Measurements from ENCODE around the gene FNDC3B. TPM values are rescaled to one million over a fixed set of nuclear protein-coding genes. Genes with fewer than 3 reads are reported as not detected.

Gene FNDC3B
- polyA plus RNA-seq, 2 of the 4 experiments (the other 2 are of a cell fraction) = 29.5 to 33.6 TPM

DNA sequence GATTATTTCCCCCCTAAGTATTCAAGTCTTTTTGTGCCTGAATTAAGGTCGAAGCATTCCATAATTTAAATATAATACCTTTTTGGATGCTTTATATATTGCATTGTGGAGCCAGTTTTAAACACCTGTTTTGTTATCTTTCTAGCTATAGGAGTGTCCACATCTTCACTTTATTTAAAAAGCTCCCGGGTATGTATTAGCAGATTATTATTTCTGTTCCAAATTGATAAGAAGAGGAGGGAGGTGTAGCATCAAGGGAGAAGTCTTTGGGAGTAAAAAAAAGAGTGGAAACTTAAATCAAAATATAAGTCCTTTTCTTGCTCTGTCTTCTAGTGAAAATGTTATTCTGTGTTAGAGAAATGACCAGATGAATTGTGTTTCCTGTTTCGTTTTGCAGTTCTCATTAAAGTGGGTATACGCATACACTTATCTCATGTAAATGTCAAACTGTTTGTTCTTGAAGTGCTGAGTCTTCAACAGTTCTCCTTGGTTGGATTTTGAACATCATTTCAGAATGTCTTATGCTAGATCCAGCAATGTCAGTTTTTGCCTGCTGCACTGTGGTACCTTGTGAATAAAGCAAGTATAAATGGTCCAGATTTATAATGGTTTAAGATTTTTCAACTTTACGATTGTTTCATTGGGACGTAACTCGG, 105.8 kb downstream of the FNDC3B start:
- CTCF ChIA-PET = interaction anchor here (0.6 kb wide), 1 partner anchor 187 kb away, joined by 3 read pairs; no protein-coding TSS in a partner anchor
- DNase-seq (ENCODE audit: low read depth in 1 of 2, low spot score in 1 of 2) (no peak), FAIRE-seq (no peak)

DNA sequence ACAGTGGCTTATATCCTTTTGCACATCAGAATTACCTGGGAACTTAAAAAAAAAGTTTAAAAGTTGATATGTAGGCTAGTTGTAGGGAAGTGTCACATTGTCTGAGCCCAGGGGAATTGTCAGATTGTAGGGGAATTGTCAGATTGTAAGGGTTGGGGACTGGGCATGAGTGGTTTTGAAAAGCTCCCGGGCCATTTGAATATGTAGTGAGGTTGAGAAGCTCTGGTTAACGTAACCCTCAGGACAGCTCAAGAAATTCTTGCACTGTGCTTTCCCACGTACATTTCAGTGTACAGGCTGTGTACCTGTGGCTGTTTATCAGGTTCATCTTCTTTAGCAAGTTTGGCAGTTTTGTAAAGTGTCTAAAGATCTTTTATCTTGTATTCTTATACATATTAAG, 107.0 kb downstream of the FNDC3B start:
- TF ChIP-seq NR3C1 (IDR thresholded peaks at IDR 0.05) (no peak), TFCP2L1 (CRISPR knock-in tag; IDR thresholded peaks at IDR 0.05) (no peak), EHMT2 (IDR thresholded peaks at IDR 0.05; ENCODE audit: low read depth) (no peak), MAZ (IDR thresholded peaks at IDR 0.05; ENCODE audit: borderline replicate concordance, low read depth, low read length) (no peak), HOXB13 (CRISPR knock-in tag; IDR thresholded peaks at IDR 0.05; ENCODE audit: low read depth) (no peak), CBX8 (IDR thresholded peaks at IDR 0.05) (no peak), CEBPB (IDR thresholded peaks at IDR 0.05) (no peak), JUN (IDR thresholded peaks at IDR 0.05) (no peak), NPAS2 (CRISPR knock-in tag; IDR thresholded peaks at IDR 0.05; ENCODE audit: borderline replicate concordance) (no peak), CHD4 (IDR thresholded peaks at IDR 0.05; ENCODE audit: borderline replicate concordance) (no peak), ZFP36 (IDR thresholded peaks at IDR 0.05; ENCODE audit: borderline replicate concordance, partially characterized antibody) (no peak), POLR2AphosphoS2 (conservative IDR thresholded peaks at IDR 0.05; ENCODE audit: low read length) (no peak), JUNB (IDR thresholded peaks at IDR 0.05) (no peak), POLR2A (IDR thresholded peaks at IDR 0.05; ENCODE audit: low read length) (no peak)
- 55% methylated on average over 3 of the region's 3 CpGs for WGBS (ENCODE audit: missing lambda C conversion rate)
- peak overlapping the region; percentile 41 to 73; a peak in 5 of 6 replicates for H3K27ac ChIP-seq
- H3K4me1 ChIP-seq = peaks cover 77% of the 10 kb centered on the region
- CTCF ChIA-PET = interaction anchor here (2.3 kb wide), 1 partner anchor 23 kb away, joined by 10 read pairs; no protein-coding TSS in a partner anchor
- no peak for DNase-seq (ENCODE audit: low read depth in 1 of 2, low spot score in 1 of 2)
- POLR2A ChIA-PET = no interaction called here
- H3K4me3 ChIP-seq = no peak overlapping the region
- no peak overlapping the region for H3K4me2 ChIP-seq
- FAIRE-seq = no peak
- no peak for ATAC-seq
- H3K9me3 ChIP-seq = peaks cover 15% of the 10 kb centered on the region; the same call in 2 of the 3 replicates

More for the DNA sequence above, 105.8 kb downstream of the FNDC3B start:
- Histone ChIP-seq H3K4me2 (no peak overlapping the region), H3K27ac (peak overlapping the region; percentile 86 to 98; a peak in 5 of 6 replicates), H3K4me3 (no peak overlapping the region), H3K4me1 (peaks cover 75% of the 10 kb centered on the region), H3K9me3 (peaks cover 15% of the 10 kb centered on the region; the same call in 2 of the 3 replicates)
- POLR2A ChIA-PET = interaction anchor here (0.6 kb wide), 1 partner anchor 22 kb away, joined by 4 read pairs; no protein-coding TSS in a partner anchor
- TF ChIP-seq RAD21 (conservative IDR thresholded peaks at IDR 0.05 in 1 of 2, IDR thresholded peaks at IDR 0.05 in 1 of 2) (no peak), EHF (CRISPR knock-in tag; IDR thresholded peaks at IDR 0.05) (no peak), MAFK (IDR thresholded peaks at IDR 0.05; ENCODE audit: partially characterized antibody) (no peak), ZSCAN20 (CRISPR knock-in tag; IDR thresholded peaks at IDR 0.05) (no peak), BCL3 (IDR thresholded peaks at IDR 0.05) (no peak)
- 93% methylated on average over 7 of the region's 7 CpGs for WGBS (ENCODE audit: missing lambda C conversion rate)
- ATAC-seq = no peak

- Histone ChIP-seq H3K4me3 (no peak overlapping the region), H3K4me2 (no peak overlapping the region), H3K27ac (peak overlapping the region; percentile 18 to 77; a peak in 5 of 6 replicates), H3K9me3 (peaks cover 15% of the 10 kb centered on the region; the same call in 2 of the 3 replicates), H3K4me1 (peaks cover 77% of the 10 kb centered on the region)
- CTCF ChIA-PET = interaction anchor here (0.6 to 2.3 kb wide), 2 partner anchors 22 to 55 kb away, joined by 3 to 10 read pairs; no protein-coding TSS in a partner anchor
- POLR2A ChIA-PET = no interaction called here
- ATAC-seq (no peak), DNase-seq (ENCODE audit: low read depth in 1 of 2, low spot score in 1 of 2) (no peak), FAIRE-seq (no peak)
- 90% methylated on average over 8 of the region's 8 CpGs for WGBS (ENCODE audit: missing lambda C conversion rate)
- TF ChIP-seq HOXA7 (CRISPR knock-in tag; IDR thresholded peaks at IDR 0.05) (no peak), FOSB (CRISPR knock-in tag; IDR thresholded peaks at IDR 0.05) (no peak), MYC (IDR thresholded peaks at IDR 0.05; ENCODE audit: borderline replicate concordance, low read length) (no peak), BHLHE40 (IDR thresholded peaks at IDR 0.05; ENCODE audit: low read depth, low read length) (no peak), TFCP2L1 (CRISPR knock-in tag; IDR thresholded peaks at IDR 0.05) (no peak), HOXB13 (CRISPR knock-in tag; IDR thresholded peaks at IDR 0.05; ENCODE audit: low read depth) (no peak), HES2 (IDR thresholded peaks at IDR 0.05) (no peak), RARB (CRISPR knock-in tag; IDR thresholded peaks at IDR 0.05) (no peak), SMC3 (IDR thresholded peaks at IDR 0.05) (no peak), SREBF2 (IDR thresholded peaks at IDR 0.05) (no peak), POLR2AphosphoS2 (conservative IDR thresholded peaks at IDR 0.05; ENCODE audit: low read length) (no peak), TP53 (CRISPR knock-in tag; IDR thresholded peaks at IDR 0.05) (no peak), ESRRA (IDR thresholded peaks at IDR 0.05; ENCODE audit: borderline replicate concordance, low read length) (no peak), PHF8 (IDR thresholded peaks at IDR 0.05; ENCODE audit: borderline replicate concordance, low read depth) (no peak)
- TF ChIP-seq, protein P1, sequence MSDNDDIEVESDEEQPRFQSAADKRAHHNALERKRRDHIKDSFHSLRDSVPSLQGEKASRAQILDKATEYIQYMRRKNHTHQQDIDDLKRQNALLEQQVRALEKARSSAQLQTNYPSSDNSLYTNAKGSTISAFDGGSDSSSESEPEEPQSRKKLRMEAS (IDR thresholded peaks at IDR 0.05) = no peak
These were observed 107.9 kb downstream of the FNDC3B start for GRCh38 chr3:172147113-172147818.

Data from A549 (cell line).